ENCODE results near the gene SKA3.

The SKA3 gene

GRCh38 chr13:21117104-21117809 is 59.1 kb downstream of the SKA3 start:
- Histone ChIP-seq H3K36me3 (ENCODE audit: control insufficient read depth, insufficient read depth, low read length) (no peaks in the 10 kb centered on the region), H3K4me1 (no peaks in the 10 kb centered on the region), H3K27ac (no peak overlapping the region), H3K4me2 (ENCODE audit: low read length) (no peak overlapping the region), H3K9ac (no peak overlapping the region), H3K9me3 (ENCODE audit: control insufficient read depth, low read length) (no peaks in the 10 kb centered on the region), H2AFZ (no peak overlapping the region), H3K4me3 (ENCODE audit: low read depth, low read length) (no peak overlapping the region), H3K79me2 (no peaks in the 10 kb centered on the region), H3K27me3 (ENCODE audit: control insufficient read depth, insufficient read depth, low read length) (no peaks in the 10 kb centered on the region)
- TF ChIP-seq CTCF (IDR thresholded peaks at IDR 0.05): no peak

- no peaks in the 10 kb centered on the region for H3K36me3 ChIP-seq (ENCODE audit: control insufficient read depth, insufficient read depth, low read length)
- H3K4me3 ChIP-seq (ENCODE audit: low read depth, low read length): no peak overlapping the region
- no peak overlapping the region for H2AFZ ChIP-seq
- H3K27ac ChIP-seq: no peak overlapping the region
- no peaks in the 10 kb centered on the region for H3K27me3 ChIP-seq (ENCODE audit: control insufficient read depth, insufficient read depth, low read length)
- no peak overlapping the region for H3K4me2 ChIP-seq (ENCODE audit: low read length)
- H3K9me3 ChIP-seq (ENCODE audit: control insufficient read depth, low read length): no peaks in the 10 kb centered on the region
- no peak overlapping the region for H3K9ac ChIP-seq
- no peaks in the 10 kb centered on the region for H3K4me1 ChIP-seq
- no peak for TF ChIP-seq CTCF (IDR thresholded peaks at IDR 0.05)
- H3K79me2 ChIP-seq: no peaks in the 10 kb centered on the region
Observed at GRCh38 chr13:21116141-21116540, 60.2 kb downstream of the SKA3 start.

GRCh38 chr13:21115231-21115630 is 61.1 kb downstream of the SKA3 start:
- no peaks in the 10 kb centered on the region for H3K36me3 ChIP-seq (ENCODE audit: control insufficient read depth, insufficient read depth, low read length)
- H2AFZ ChIP-seq: no peak overlapping the region
- no peak for TF ChIP-seq CTCF (IDR thresholded peaks at IDR 0.05)
- H3K4me1 ChIP-seq: no peaks in the 10 kb centered on the region
- H3K27me3 ChIP-seq (ENCODE audit: control insufficient read depth, insufficient read depth, low read length): no peaks in the 10 kb centered on the region
- H3K4me3 ChIP-seq (ENCODE audit: low read depth, low read length): no peak overlapping the region
- H3K9me3 ChIP-seq (ENCODE audit: control insufficient read depth, low read length): no peaks in the 10 kb centered on the region
- no peaks in the 10 kb centered on the region for H3K79me2 ChIP-seq
- no peak overlapping the region for H3K4me2 ChIP-seq (ENCODE audit: low read length)
- H3K9ac ChIP-seq: no peak overlapping the region
- no peak overlapping the region for H3K27ac ChIP-seq

- H3K4me3 ChIP-seq (ENCODE audit: low read depth, low read length): no peak overlapping the region
Observed at GRCh38 chr13:21111546-21111945, 64.8 kb downstream of the SKA3 start.

More at GRCh38 chr13:21111546-21111945, 64.8 kb downstream of the SKA3 start:
- Histone ChIP-seq H3K79me2 (no peaks in the 10 kb centered on the region), H3K4me2 (ENCODE audit: low read length) (no peak overlapping the region), H3K9me3 (ENCODE audit: control insufficient read depth, low read length) (no peaks in the 10 kb centered on the region), H3K9ac (no peak overlapping the region), H3K27ac (no peak overlapping the region), H2AFZ (no peak overlapping the region), H3K27me3 (ENCODE audit: control insufficient read depth, insufficient read depth, low read length) (no peaks in the 10 kb centered on the region), H3K4me1 (no peaks in the 10 kb centered on the region), H3K36me3 (ENCODE audit: control insufficient read depth, insufficient read depth, low read length) (no peaks in the 10 kb centered on the region)
- TF ChIP-seq CTCF (IDR thresholded peaks at IDR 0.05): no peak
